GM19467 (cell line): ENCODE measurements around the gene HMSD.

Source experiments
- ATAC-seq: cut with Tn5 transposase; IDR thresholded peaks from one replicate; pipeline ENCODE4 v1.9.1; 2021; ENCODE audit warnings: mild to moderate bottlenecking, moderate library complexity; ENCODE audit not compliant: unreplicated experiment

The HMSD gene

GRCh38 chr18:63986885-63987284 is 37.8 kb downstream of the HMSD start:
- no peak for ATAC-seq

- no peak for ATAC-seq
Observed at GRCh38 chr18:63987743-63988142, 38.6 kb downstream of the HMSD start.

GRCh38 chr18:63992751-63993150 is 43.6 kb downstream of the HMSD start:
- no peak for ATAC-seq

- no peak for ATAC-seq
Observed at GRCh38 chr18:63994783-63995399, 45.8 kb downstream of the HMSD start.

GRCh38 chr18:63997041-63997440 is 47.9 kb downstream of the HMSD start:
- no peak for ATAC-seq

GRCh38 chr18:63997606-63998005 is 48.5 kb downstream of the HMSD start:
- ATAC-seq, result no peak

- no peak for ATAC-seq
Observed at GRCh38 chr18:63999871-64000270, 50.8 kb downstream of the HMSD start.

- ATAC-seq, result no peak
Observed at GRCh38 chr18:64002581-64002980, 53.5 kb downstream of the HMSD start.

- ATAC-seq, result no peak
Observed at GRCh38 chr18:64009305-64009704, 60.2 kb downstream of the HMSD start.
